Measurements from ENCODE around the gene ARFGAP1.
"Not testable (repeated sequence)": the region's sequence is repeated elsewhere in the genome, so short reads cannot be mapped to it uniquely, and the experiment has no call there.

ARFGAP1 gene

GRCh38 chr20:63293456-63293855, 20.8 kb downstream of the ARFGAP1 start:
- no peak for DNase-seq

- DNase-seq: no peak
Observed at GRCh38 chr20:63293871-63294535, 21.4 kb downstream of the ARFGAP1 start.

DNA sequence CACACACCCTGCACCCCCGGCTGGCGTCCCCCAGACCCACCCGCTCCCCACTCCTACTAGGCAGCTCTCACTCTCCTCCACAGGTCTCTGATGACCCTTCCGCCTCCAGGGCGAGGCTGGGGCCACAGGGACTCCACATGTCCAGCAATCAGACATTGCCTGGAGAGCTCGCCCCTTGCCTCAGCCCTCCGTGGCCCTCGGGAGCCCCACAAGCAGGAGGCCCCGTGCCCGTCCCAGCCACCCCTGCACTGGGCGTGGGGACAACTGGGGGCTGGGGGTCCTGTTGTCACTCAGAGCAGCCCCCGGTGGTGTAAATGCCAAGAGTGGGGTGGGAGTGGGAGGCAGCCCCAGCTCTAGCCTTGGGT, 21.9 kb downstream of the ARFGAP1 start:
- DNase-seq: no peak

DNA sequence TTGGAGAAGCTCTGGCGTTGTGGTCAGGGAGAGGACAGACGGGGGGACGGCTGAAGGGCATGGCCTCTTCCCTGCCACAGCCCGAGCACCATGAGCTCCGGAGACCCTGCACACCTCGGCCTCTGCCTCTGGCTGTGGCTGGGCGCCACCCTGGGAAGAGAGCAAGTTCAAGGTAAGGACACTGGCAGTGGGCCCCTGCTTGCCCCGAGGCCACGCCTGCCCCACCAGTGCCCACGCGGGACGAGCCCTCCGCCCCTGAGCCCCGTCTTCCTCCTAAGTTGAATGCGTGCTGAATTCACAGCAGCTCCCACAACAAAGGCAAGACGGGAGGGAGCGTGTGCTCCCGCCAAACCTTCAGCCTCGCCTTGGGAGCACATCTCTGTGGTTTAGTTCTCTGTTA, 22.4 kb downstream of the ARFGAP1 start:
- DNase-seq: no peak

DNA sequence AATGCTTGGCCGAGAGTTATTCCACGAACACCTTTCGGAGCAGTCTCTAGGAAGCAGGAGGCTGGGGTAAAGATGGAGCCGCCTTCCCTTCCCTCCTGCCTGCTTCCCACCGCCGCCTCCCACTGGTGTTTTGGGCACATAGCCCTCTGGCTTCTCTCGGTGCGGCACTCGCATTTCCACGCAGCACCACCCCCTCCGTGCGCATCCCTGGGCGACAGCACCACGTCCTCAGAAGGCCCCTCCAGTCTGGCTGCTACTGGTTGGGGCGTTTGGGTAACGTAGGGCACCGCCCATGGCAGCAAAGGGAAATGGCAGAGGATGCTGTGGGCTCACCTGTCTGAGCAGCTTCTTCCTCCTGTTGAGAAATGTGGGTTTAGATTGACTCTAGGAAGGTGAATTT, 22.8 kb downstream of the ARFGAP1 start:
- DNase-seq: no peak

DNA sequence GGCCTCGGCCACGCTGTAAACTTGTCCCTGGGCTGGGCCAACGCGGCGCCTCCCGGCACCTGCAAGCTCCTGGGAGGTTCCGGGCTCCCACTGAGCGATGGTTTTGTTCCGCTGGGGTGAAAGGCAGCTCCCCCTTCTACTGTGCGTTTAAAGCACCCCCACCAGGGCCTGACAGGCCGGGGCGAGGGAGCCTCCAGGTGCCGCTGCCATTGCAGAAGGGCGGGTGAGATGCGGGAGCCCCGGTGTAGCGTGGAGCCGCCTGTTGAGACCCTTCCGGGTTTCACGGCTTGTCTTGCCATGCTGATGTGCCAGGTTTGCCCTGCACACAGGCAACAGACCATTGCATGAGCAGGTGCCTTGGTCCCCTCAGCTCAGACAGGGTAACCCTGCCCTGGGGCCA, 23.2 kb downstream of the ARFGAP1 start:
- no peak for DNase-seq

- no peak for DNase-seq
Observed at GRCh38 chr20:63296531-63297299, 24.1 kb downstream of the ARFGAP1 start.

DNA sequence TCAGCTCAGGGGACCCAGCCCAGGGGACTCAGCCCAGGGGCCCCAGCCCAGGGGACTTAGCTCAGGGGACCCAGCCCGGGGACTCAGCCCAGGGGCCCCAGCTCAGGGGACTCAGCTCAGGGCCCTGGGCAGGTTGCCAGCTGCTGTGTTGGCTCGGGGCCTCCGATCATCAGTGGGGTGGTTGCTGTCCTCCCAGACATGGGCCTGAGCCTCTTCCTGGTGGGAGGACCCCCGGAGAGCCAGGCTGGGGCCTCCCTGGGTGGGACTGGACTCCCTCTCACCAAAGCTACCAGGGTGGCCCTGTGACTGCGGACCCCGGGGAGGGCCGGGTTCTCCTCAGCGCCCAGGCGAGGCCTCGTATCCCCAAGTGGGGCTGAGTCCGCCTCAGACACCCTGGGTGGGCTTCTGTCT, 24.8 kb downstream of the ARFGAP1 start:
- no peak for DNase-seq

GRCh38 chr20:63297796-63298572, 25.4 kb downstream of the ARFGAP1 start:
- no peak for DNase-seq

DNA sequence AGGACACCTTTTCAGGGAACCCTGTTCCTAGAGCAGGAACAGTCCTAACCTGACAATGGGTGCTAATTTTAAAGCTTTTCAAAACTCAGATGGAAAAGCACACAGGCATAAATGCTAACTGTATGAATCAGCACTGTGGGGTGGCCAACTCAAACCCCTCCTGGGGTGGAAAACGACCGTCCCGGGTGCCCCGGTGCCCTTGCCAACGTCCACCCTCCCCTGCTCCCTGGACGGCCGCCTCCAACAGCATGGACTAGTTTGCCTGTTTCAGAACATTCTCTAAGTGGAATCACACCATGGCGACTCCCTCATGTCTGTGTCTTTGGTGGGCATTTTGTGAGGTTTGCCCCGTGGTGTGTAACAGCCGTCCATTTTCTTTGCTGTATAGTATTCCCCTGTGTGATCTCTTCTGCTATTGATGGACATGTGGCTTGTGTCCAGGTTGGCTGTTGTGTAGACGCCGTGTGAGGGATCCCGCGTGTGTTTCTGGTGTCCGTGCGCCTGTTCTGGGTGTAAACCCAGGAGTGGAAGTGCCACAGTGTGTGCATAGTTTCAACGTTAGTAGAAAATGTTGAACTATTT, 26.2 kb downstream of the ARFGAP1 start:
- DNase-seq: no peak

DNA sequence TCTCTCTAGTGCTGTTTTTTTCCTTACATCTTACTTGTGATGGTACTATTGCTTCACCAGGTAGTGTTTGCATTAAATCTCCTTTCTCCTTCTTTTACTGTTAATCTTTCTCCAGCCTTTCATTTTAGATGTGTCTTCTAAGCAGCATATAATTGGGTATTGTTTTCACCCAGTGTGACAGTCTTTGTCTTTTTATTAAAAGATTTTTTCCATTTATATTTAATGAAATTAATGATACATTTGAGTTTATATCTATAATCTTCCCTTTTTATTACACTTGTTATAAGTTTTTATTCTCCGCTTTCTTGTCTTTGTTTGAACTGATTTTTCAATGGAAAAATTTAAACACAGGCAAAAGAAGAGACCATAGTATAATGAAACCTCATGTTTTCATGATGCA, 29.1 kb downstream of the ARFGAP1 start:
- DNase-seq: no peak

GRCh38 chr20:63303095-63303666, 30.6 kb downstream of the ARFGAP1 start:
- DNase-seq: no peak

GRCh38 chr20:63305393-63305792, 32.8 kb downstream of the ARFGAP1 start:
- no peak for DNase-seq

GRCh38 chr20:63305933-63306672, 33.5 kb downstream of the ARFGAP1 start:
- not testable (repeated sequence) for DNase-seq

DNA sequence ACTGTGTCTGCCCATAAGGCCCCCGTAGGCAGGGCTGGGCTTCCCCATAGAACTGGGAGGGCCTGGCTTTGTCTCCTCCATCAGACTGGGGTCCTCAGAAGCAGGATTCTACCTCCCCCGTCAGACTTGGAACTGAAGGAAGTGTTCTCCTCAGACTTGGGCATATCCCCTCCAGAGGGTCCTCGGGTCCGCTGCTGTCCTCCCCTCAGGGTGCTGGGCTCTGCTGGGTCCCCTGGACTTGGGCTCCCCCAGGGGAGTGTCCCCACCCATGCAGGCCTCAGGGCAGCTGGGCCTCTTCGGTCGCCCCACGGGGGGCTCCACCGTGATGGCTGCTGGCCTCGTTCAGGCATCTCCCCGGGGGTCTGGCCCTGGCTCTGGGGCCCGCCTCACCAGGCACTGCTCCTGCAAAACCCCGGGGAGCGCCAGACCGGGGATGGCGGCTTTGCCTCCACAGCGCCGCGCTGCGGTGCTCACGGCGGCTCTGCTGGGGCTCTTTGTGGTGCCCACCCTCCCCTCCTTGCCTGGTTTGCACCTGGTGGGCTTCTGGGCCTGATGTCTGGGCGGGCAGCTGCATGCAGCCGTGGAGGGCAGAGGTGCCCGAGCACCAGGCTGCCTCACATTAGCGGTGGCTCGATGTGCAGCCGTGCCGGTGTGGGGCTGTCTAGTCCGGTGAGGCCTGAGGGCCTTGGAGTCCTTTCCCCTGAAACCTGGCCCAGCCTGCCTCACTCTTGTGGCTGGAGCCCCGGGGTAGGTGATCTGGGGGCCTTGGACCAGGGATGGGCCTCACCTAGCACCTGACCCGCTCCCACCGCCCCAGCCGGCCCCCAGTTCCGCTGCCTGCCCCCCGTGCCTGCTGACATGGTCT, 34.3 kb downstream of the ARFGAP1 start:
- DNase-seq: no peak

GRCh38 chr20:63307538-63308217, 35.1 kb downstream of the ARFGAP1 start:
- DNase-seq: no peak

DNA sequence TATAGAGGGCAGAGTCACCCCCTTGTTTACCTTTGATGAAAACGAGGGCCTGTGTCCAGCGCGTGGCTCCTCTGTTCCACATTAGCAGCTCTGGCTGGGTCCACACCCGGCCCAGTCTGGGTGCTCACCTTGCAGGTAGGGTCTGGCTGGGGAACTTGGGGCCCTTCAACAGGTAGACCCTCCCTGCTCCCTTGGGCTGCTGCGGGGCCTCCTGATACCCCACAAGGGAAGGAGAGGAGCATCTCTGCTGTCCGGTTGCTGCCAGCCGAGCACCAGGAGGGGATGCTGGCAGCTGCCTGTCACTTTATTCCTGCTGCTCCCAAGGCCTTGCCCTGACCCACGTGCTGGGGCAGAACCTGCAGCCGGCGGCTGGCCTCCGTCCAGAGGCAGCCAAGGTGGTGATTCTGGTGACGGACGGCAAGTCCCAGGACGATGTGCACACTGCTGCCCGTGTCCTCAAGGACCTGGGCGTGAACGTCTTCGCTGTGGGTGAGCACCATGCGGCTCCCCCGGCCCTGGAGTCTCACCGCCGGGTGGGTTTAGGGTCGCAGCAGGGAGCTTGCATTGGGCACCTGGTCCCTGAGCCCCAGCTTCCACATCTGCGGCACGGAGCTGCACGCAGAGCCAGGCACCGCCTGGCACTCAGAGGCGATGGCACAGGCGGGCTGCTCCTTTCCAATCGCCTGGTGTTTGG, 35.8 kb downstream of the ARFGAP1 start:
- DNase-seq: no peak

- no peak for DNase-seq
Observed at GRCh38 chr20:63309261-63310071, 36.9 kb downstream of the ARFGAP1 start.

Data from MV-4-11 (cell line).